NCI-H1417 (cell line): ENCODE measurements around the gene HOXB8.

ENCODE experiments used
- DNase-seq, 3 experiments: peaks; one replicate each; lab custom pipeline; 2025; lab: John Stamatoyannopoulos, UW

HOXB8 gene

GRCh38 chr17:48596000-48596734 is 18.9 kb downstream of the HOXB8 start:
- DNase-seq = peak in 2 of 3 experiments; percentile 59 to 67

DNA sequence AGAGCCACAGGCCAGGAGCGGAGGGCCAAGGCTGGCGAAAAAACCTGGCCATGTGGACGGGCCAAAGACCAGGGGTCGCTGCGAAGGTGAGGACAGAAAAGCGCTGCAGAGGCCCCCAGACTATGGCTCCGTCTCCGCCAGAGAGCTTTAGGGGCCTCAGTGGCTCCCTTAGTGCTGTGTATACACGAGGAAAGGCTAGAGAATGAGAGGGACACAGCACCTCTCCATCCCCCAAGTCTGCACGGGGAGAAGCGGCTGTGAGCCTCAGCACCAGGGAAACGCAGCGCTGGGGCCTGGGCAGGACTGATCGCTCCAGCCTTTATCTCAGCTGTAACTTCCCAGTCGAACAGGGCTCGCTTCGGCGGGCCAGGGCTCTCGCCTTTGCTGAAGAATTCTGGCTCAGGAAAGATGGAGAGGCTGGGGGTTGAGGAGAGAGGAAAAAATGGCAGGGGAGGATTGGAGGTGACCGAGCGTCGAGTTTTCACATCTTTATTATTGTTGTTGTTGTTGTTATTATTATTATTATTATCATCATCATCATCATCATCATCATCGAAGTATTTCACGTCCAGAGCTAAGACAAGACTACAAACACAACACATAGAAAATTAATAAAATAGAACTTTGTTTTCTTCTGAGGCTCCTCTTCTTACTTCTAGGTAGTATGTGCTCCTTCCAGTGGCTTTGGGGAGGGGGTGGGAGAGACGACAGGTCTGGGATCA is 19.7 kb downstream of the HOXB8 start:
- no peak for DNase-seq

DNA sequence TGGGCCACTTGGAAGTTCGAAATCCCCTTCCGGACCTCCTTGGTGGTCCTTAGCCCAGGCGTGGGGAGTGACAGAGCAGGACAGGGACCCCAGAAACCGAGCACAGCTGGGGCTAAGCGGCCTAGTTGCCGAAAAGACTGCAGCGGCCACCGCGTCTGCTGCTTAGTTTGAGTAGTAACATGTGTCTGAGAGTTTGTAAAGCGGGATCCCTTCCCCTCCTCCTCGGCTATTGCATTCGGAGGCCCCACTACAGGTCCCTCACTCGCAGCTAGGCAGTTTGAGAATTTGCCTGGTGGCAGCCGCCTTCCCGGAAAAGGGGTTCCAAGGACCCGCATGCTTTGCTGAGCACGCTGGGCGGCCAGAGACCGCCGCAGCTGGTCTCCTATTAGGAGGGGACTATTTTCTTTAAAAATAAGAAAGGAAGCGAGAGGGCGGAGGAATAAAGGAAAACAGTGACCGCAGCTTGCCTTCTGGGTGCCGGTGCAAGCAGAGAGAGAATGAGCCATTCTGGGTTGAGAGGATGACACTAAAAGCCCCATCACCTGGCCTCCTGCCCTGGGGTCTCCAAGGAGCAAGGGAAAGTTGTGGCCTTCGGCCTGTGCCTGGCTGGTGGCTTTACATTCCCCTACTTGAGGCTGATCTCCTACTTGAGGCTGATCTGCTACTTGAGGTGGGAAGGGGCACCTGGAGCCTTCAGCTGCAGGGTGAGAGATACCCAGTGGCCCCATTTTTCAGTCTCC is 20.4 kb downstream of the HOXB8 start:
- DNase-seq = no peak

GRCh38 chr17:48593840-48594537 is 21.1 kb downstream of the HOXB8 start:
- DNase-seq = peak; percentile 91 to 98 (median 97)

DNA sequence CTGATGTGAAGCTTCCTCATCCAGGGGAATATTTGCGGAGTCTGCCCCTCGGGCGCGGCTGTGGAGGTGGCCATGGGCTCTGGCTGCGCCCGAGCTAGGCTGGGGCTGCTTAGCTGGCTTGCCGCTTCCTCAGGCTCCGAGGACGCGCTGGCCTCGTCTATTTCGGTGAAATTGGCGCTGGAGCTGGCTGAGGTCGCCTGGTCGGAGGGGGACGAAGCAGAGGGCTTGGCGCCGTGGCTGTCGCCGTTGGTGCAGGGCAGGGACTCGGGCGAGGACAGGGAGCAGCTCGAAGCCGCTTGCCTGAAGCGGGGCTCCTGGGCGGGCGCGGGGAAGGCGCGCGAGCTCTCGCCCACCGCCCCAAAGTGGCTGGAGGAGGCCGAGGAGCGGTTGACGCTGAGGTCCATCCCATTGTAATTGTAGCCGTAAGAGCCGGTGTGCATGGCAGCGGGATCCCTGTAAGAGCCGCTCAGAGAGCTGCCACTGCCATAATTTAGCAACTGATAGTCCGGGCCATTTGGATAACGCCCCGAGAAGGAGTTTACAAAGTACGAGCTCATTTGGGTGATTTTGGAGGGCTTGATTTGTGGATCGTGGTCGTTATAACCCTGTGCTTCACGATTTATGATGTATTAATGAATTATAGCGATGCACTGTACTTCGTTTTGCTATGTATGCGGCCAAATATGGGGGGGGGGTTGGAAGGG is 21.8 kb downstream of the HOXB8 start, which contains the start of gene HOXB5:
HOXB5 (minus strand) TSS at position 654 of the 704 bp plus-strand sequence; CDS start at position 557, 97 bp downstream.
- DNase-seq = peak in 2 of 3 experiments; percentile 84 to 90

DNA sequence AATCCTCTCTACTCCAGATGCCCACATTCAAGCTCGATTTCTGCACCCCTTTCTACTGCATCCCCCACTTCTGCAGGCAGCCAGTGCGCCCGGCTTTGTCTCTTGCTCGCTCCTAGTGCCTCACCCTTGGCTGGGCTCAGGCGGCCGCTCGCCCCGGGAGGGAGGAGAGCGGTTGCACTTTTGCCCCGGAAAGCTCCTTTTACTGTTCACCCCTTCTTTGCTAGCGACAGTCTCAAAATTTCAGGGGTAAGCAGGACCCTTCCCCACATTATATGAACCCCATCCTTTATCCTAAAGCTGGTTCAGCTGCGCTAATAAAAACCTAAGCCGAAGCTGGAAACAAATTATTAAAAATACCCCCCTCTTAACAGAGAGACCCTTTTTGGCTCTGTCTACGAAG is 22.5 kb downstream of the HOXB8 start:
- peak in 2 of 3 experiments; percentile 60 to 68 for DNase-seq

DNA sequence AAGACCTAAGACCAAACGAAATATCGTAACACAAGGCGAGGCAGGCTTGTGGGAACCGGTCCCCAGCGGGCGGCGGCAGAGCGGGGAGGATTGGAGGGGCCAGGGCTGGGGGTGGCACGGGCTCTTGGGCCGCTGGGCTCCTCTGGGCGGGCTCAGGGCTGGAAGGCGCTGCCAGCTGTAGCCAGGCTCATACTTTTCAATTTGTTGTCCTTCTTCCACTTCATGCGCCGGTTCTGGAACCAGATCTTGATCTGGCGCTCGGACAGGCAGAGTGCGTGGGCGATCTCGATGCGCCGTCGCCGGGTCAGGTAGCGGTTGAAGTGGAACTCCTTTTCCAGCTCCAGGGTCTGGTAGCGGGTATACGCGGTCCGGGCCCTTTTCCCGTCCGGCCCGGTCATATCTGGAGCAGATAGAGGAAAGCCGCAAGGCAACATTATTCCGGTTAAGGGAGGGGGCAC is 23.0 kb downstream of the HOXB8 start:
- peak in 2 of 3 experiments; percentile 60 to 66 for DNase-seq

DNA sequence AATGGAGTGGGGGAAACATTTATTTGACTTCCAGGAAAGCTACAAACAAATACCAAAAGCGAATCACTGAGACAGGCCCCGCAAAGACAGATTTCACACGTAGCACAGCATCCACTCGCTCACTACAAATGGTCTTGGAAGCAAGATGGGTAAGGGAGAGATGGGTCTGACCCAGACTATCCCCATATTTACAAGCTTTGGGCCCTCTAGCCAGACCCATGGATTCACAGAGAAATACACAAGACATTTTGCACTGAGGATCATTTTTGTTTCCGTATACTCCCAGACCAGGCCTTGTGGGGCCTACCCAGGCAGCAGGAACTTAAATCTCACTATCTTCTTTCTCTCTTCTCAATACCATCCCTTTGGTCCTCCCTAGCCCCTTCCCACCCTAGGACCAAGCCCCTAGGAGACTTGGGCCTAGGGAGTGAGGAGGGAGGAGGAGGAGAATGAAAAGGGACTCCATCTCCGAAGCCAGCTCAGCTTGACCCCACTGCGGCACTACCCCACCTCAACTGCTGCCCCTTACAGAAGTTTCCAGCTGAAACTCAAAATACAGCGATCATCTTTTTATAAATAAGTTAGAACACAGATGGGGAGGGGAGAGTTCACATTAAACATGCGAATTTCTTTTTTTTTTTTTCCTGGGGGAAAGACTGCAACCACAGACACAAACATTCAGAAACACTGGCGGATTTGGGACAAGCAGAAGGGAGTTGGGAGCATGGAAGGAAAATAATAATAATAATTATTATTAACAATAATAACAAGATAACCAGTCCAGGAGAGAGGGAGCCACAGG is 23.6 kb downstream of the HOXB8 start:
- no peak for DNase-seq

GRCh38 chr17:48590607-48591161 is 24.4 kb downstream of the HOXB8 start:
- no peak for DNase-seq

DNA sequence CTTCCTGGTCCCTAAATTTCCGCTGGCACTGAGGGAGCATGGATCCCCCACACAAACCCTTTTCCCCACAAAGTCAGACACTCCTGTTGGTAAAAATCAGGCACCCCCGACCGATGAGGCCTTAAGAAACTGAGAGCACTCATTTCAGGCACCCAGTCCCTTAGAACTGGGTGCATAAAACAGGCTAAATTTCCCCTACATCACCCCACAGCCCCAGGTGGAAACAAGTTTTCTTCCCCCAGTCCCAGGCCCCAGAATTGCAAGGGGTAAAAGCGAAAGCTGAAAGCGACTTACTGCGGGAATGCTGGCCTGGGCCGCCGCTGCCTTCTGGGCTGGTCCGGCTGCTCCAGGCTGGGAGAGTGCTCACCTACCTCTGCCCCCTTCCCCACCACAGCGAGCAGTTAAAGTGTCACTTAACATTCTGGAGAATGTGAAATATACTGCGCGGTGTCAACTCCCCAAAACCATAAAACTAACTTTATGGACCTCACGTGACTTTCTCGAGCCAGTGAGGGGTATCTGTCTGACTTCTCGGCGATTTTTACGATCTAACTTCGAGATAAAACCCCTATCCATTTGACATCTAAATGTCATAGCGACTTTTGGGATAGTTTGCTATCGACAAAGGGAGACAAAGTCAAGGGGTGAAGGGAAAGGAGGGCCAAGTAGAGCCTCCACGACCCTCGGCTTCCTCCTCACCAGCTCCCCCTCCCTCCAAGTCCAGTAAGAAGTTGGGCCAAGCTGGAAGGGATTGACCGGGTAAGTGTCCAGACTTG is 25.1 kb downstream of the HOXB8 start, which contains the start of gene HOXB3:
HOXB3 (minus strand) TSS at position 411 of the 776 bp plus-strand sequence. CDS start 37,767 bp downstream, outside the sequence.
- peak in 1 of 3 experiments; percentile 86 for DNase-seq

DNA sequence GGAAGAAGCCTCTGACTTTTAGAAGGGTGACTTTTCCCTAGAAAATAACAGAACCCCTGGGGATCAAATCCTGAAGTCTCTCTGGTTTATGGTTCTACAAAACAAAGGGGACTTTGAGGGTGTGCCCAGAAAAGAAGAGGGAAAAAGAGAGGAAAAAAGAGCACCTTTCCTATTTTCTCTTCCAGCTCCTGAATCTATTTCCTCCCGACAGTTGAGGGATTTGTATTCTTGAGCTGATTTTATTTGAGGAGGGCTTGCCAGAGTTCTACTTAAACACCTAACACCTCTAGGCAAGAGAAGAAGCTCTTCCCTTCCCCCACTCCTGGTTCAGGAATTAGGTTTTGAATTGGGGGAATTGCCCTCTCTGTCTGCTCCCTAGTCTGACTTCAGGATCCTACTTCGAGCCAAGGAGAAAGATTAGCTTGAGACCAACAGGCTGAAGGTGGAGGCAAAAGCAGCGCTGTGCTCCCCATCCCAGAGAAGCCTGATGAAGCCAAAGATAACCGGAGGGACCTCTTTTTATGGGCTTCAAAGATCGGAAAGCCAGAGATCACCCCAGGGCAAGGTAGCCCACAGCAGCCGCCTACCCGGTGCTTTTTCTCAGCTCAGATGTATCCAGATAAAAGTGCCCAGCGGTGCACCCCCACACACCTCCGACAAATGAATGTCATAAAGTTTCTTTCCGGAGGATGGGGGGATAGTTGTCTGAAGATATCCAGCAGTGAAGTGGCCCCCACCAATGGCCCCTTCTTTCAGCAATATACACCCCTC is 25.8 kb downstream of the HOXB8 start:
- no peak for DNase-seq

GRCh38 chr17:48588528-48588927 is 26.6 kb downstream of the HOXB8 start:
- no peak for DNase-seq

DNA sequence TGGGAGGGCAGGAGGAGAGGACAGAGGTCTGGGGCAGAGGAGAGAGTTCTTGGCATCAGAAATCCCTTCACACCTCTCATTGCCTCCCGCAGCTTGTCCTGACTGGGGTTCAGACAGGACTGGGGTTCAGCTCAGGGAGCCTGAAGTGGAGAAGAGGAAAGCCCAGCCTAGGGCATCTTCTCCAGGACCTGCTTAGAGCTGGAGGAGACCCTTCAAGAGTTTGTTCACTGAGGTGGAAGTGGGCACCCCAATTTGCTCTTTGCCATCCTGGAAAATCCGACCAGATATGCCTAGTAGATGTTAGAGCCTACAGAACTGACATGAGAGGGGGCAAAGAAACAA is 27.0 kb downstream of the HOXB8 start:
- no peak for DNase-seq

DNA sequence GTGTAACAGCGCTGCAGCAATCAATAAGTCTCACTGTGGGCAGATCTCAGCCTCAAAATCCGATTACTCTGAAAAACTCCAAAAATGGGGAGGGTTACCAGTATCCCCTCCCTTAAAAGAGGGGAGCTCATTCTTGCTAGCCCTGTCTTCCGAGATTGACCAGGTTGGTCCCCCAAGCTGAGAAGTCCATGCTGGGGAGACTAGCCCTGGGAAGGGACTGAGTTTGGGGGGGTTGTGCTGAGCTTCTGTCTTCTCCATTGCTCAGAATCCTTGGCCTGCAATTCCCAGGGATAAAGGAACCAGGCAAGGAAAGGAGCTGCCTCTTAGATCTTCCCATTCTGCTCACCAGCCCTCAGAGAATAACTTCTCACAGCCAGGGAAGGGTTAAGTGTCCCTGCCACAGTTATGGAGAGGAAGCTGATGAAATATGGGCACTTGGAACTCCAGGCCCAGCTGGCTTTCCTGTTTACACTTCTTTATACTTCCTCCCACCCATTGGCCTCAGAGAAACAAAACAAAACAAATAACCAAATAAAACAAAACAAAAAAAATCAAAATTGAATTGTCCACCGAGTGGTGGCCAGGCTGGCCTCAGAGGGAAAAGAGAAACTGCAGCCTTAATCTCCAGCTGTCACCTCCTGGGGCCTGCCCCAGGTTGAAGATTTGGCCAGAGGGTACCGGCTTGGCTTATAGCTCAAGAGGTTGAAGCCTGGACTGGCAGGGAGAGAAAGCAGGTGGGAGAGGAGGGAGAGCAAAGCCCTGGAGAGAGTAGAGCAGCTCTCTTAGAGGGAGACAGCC is 27.6 kb downstream of the HOXB8 start:
- DNase-seq = peak; percentile 80 to 96 (median 82)

DNA sequence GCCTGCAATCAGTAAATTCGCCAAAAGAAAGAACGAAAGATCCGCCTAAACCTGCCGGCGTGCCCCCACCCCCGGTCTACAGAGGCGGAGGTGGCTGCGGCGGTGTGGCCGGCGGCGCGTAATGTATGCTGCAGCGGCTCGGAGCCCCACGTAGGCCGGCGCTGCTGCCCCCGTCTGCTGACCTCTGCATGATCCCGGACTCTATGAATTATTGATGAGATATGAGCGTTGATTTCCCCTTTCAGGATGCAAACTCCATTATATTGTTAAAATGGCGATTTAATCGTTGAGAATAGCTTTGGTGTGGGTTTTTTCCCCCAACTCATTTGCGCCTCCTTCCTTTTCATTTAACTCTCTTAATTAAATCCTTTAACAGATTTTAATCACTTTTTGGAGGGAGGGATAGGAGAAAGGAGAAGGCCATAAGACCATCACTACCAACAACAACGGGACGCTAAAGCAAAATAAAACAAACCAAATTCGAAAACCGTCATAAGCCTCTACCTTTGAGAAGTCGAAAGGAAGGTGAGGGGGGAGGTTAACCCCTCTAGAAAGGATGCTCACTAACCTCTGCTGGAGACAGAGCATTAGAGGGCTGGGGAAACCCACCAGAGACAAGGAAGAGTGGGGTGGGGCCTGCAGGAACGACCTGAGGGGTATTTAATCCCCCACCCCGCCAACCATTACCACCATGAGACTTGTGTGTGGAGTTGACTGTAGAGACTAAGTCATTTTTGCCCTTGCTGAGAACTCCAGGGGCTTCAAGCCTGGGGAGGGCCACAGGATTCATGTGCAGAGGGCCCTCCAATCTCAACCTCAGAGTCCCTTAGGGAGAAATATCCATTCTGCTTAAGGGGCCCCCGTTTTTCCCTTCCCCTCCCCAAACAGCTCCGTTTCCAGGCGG is 28.5 kb downstream of the HOXB8 start:
- peak in 2 of 3 experiments; percentile 73 to 81 for DNase-seq

DNA sequence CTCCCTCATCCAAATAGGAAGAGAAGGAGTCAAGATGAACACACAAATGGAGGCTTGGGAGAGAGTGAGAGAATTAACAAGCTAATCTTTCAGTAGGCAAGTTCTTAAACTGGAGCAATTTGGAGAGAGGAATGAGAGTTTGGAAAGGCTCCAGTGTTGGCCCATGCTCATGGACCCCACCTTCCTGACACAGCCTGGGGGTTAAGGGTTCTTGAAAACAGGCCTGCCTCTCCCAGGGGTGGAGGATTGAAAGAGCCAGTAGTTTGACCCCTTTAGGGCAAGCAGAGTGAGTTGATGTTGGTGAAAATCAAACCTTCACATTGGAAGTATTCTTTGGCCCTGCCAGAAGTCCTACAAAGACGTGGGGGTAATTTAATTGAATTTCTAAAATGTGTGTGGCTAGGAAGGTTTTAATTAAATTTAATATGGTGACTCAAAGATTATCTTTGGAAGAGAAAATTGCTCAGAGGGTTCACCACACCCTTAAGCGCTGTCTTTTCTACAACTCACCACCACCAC is 30.8 kb downstream of the HOXB8 start:
- DNase-seq = no peak
